MM.1S (cell line): ENCODE measurements around the gene KCNIP3.

Source experiments
- DNase-seq: peaks from one replicate; pipeline ENCODE4 v3.0.0-alpha.2; 2015
- H2AFZ ChIP-seq: fragments of 300-600 bp; sonication (generic); 2 replicates; pipeline ENCODE4 v1.6.0; 2016; ENCODE audit warnings: antibody characterized with exemption, low read length
- H3F3A ChIP-seq: fragments of 300-600 bp; sonication (generic); 2 replicates; pipeline ENCODE4 v1.6.1; 2016; ENCODE audit warnings: mild to moderate bottlenecking, antibody characterized with exemption, low read length, moderate library complexity, mixed read lengths; ENCODE audit not compliant: insufficient read depth
- H3K27ac ChIP-seq: fragments of 300-600 bp; sonication (generic); 2 replicates; pipeline ENCODE4 v1.5.1; 2016; ENCODE audit warnings: mild to moderate bottlenecking, low read length
- H3K27me3 ChIP-seq: fragments of 300-600 bp; sonication (generic); replicated peaks from 2 replicates; pipeline ENCODE4 v1.6.0; 2016; ENCODE audit warnings: low read length; ENCODE audit not compliant: insufficient read depth
- H3K36me3 ChIP-seq: fragments of 300-600 bp; sonication (generic); replicated peaks from 2 replicates; pipeline ENCODE4 v1.6.1; 2016; ENCODE audit warnings: mild to moderate bottlenecking, low read length, mixed read lengths; ENCODE audit not compliant: insufficient read depth
- H3K4me1 ChIP-seq: fragments of 300-600 bp; sonication (generic); 2 replicates; pipeline ENCODE4 v1.6.1; 2016; ENCODE audit warnings: low read length, mixed read lengths
- H3K4me2 ChIP-seq: fragments of 300-600 bp; sonication (generic); 2 replicates; pipeline ENCODE4 v1.6.0; 2016; ENCODE audit warnings: low read depth, low read length
- H3K4me3 ChIP-seq: fragments of 300-600 bp; sonication (generic); 2 replicates; pipeline ENCODE4 v1.5.1; 2016; ENCODE audit warnings: low read length, mixed read lengths
- H3K79me2 ChIP-seq: fragments of 300-600 bp; sonication (generic); 2 replicates; pipeline ENCODE4 v1.6.1; 2016; ENCODE audit warnings: mixed run types, low read length, mixed read lengths
- H3K9ac ChIP-seq: fragments of 300-600 bp; sonication (generic); 2 replicates; pipeline ENCODE4 v1.6.1; 2016; ENCODE audit warnings: low read length, mixed read lengths
- H3K9me2 ChIP-seq: fragments of 300-600 bp; sonication (generic); replicated peaks from 2 replicates; pipeline ENCODE4 v1.6.1; 2016; ENCODE audit warnings: mild to moderate bottlenecking, low read length, mixed read lengths; ENCODE audit not compliant: insufficient read depth
- H3K9me3 ChIP-seq: fragments of 300-600 bp; sonication (generic); replicated peaks from 2 replicates; pipeline ENCODE4 v1.6.1; 2016; ENCODE audit warnings: mild to moderate bottlenecking, low read length, mixed read lengths; ENCODE audit not compliant: insufficient read depth
- H4K20me1 ChIP-seq: fragments of 300-600 bp; sonication (generic); 2 replicates; pipeline ENCODE4 v1.6.1; 2016; ENCODE audit warnings: mild to moderate bottlenecking, low read length, moderate library complexity, mixed read lengths; ENCODE audit not compliant: insufficient read depth
- EZH2 ChIP-seq: fragments of 300-600 bp; sonication (generic); optimal IDR thresholded peaks from 2 replicates; pipeline ENCODE3; 2017; ENCODE audit warnings: low read depth, mild to moderate bottlenecking, antibody characterized with exemption, low read length, mixed read lengths
- EZH2phosphoT487 ChIP-seq: fragments of 300-600 bp; sonication (generic); IDR thresholded peaks from 2 replicates; pipeline ENCODE4 v1.6.1; 2018; ENCODE audit warnings: antibody characterized with exemption, low read length
- TF ChIP-seq, protein P1 (sequence below): fragments of 300-600 bp; sonication (generic); IDR thresholded peaks from 2 replicates; pipeline ENCODE4 v1.5.1; 2016; ENCODE audit warnings: antibody characterized with exemption, low read length, mixed read lengths

The KCNIP3 gene

DNA sequence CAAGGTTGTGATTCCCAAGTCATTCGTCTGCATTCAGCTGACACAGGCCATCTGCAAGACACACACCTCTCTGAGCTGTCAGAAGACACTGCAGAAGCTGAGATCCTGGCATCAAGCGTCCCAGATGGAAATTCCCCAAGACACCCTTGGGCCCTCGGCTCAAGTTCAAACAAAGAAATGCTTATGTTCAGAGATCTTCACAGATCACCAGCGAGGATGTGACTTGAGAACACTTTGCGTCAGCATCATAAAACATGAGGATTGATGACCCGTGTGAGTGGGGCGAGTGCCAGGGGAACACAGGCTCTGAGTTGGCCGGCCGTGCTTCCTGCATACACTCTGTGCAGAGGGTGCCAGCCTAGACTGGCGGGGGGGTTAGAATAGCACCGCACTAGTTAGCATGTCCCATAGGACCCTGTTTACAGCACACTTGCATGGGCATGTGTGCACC lies 36.8 kb downstream of the KCNIP3 start:
- no peaks in the 10 kb centered on the region for H3K9me2 ChIP-seq
- H3K36me3 ChIP-seq, result no peaks in the 10 kb centered on the region
- H3F3A ChIP-seq, result no peaks in the 10 kb centered on the region
- no peak for DNase-seq
- TF ChIP-seq, protein P1, sequence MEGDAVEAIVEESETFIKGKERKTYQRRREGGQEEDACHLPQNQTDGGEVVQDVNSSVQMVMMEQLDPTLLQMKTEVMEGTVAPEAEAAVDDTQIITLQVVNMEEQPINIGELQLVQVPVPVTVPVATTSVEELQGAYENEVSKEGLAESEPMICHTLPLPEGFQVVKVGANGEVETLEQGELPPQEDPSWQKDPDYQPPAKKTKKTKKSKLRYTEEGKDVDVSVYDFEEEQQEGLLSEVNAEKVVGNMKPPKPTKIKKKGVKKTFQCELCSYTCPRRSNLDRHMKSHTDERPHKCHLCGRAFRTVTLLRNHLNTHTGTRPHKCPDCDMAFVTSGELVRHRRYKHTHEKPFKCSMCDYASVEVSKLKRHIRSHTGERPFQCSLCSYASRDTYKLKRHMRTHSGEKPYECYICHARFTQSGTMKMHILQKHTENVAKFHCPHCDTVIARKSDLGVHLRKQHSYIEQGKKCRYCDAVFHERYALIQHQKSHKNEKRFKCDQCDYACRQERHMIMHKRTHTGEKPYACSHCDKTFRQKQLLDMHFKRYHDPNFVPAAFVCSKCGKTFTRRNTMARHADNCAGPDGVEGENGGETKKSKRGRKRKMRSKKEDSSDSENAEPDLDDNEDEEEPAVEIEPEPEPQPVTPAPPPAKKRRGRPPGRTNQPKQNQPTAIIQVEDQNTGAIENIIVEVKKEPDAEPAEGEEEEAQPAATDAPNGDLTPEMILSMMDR, result no peak
- TF ChIP-seq EZH2phosphoT487, result no peak
- TF ChIP-seq EZH2, result no peak
- no peak overlapping the region for H2AFZ ChIP-seq
- H3K4me1 ChIP-seq, result no peaks in the 10 kb centered on the region
- H3K9me3 ChIP-seq, result no peaks in the 10 kb centered on the region
- 0 out of 2 replicates have a peak, but pooled peaks cover 9% of the 10 kb centered on the region for H3K27me3 ChIP-seq
- H4K20me1 ChIP-seq, result no peaks in the 10 kb centered on the region
- H3K4me3 ChIP-seq, result no peak overlapping the region
- no peak overlapping the region for H3K9ac ChIP-seq
- no peak overlapping the region for H3K4me2 ChIP-seq
- H3K79me2 ChIP-seq, result no peaks in the 10 kb centered on the region
- no peak overlapping the region for H3K27ac ChIP-seq

DNA sequence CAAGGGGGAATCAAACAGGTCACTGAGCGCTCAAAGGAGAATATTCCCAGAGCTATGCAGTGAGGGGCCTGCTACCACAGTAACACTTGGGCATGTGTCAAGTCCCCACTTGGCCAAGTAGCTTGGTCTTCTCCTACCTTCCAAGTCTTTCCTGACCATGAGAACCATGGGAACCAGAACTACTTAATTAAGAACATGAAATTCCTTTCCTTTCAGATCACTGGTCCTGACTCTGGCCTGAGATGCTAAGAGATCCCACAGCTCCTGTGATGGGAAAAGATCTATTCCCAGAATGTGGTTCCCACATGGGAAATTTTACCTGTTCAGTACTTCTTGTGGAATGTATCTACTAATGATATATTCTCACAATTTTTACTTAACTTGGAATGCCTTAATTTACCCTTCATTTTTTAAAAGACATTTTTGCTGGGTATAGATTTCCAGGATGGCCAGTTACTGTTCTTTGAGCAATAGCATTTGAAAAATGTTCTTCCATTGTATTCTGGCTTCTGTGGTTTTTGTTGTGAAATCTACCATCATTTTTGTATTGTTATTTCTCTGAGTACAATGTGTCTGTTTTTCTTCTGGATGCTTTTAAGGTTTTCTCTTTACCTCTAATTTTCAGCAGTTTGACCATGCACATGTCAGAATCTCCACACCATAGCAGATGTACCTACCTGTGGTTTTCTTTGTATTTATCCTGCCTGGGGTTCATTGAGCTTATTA lies 37.9 kb downstream of the KCNIP3 start:
- Histone ChIP-seq H3K36me3 (no peaks in the 10 kb centered on the region), H3K4me2 (no peak overlapping the region), H3K4me1 (no peaks in the 10 kb centered on the region), H3K27ac (no peak overlapping the region), H4K20me1 (no peaks in the 10 kb centered on the region), H3F3A (no peaks in the 10 kb centered on the region), H3K9me2 (no peaks in the 10 kb centered on the region), H3K9me3 (no peaks in the 10 kb centered on the region), H3K27me3 (0 out of 2 replicates have a peak, but pooled peaks cover 9% of the 10 kb centered on the region), H3K9ac (no peak overlapping the region), H3K79me2 (no peaks in the 10 kb centered on the region), H2AFZ (no peak overlapping the region), H3K4me3 (no peak overlapping the region)
- TF ChIP-seq, protein P1, result no peak
- TF ChIP-seq EZH2 (no peak), EZH2phosphoT487 (no peak)
- no peak for DNase-seq

DNA sequence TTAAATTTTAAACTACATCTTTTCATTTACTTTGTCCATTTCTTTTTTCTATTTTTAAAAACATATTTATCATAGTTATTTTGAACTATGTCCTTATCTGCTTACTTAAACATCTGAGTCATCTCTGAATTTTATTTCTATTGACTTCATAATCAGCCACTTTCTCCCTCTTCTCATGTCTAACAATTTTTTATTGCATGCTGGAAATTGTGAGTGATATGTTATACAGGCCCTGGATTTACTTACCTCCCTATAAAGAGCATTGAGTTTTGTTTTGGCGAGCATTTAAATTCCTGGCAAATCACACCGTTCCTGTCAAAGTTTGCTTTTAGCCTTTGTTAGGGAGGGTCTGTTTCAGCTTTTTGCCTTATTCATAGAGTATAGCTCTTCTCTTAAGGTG lies 39.3 kb downstream of the KCNIP3 start:
- Histone ChIP-seq H3K27me3 (0 out of 2 replicates have a peak, but pooled peaks cover 9% of the 10 kb centered on the region), H3K9me2 (no peaks in the 10 kb centered on the region), H3K79me2 (no peaks in the 10 kb centered on the region), H4K20me1 (no peaks in the 10 kb centered on the region), H3F3A (no peaks in the 10 kb centered on the region), H3K36me3 (no peaks in the 10 kb centered on the region), H3K9ac (no peak overlapping the region), H3K4me2 (no peak overlapping the region), H3K9me3 (no peaks in the 10 kb centered on the region), H3K4me3 (no peak overlapping the region), H2AFZ (no peak overlapping the region), H3K27ac (no peak overlapping the region), H3K4me1 (no peaks in the 10 kb centered on the region)
- DNase-seq, result no peak
- TF ChIP-seq EZH2, result no peak
- TF ChIP-seq, protein P1, result no peak
- TF ChIP-seq EZH2phosphoT487, result no peak
